Adrenal gland (tissue), 5 donors: ENCODE data around the gene CD300H.

ENCODE experiments used
- POLR2A ChIP-seq, 2 donors: fragments of 450-650 bp; IDR thresholded peaks; one replicate each; pipeline ENCODE4 v1.6.1; 2017; ENCODE audit warnings: antibody characterized with exemption in 2 of 2, mild to moderate bottlenecking in 2 of 2, moderate library complexity in 1 of 2
- TF ChIP-seq, protein P1 (sequence below), 6 experiments: fragments of 450-650 bp in 4 of 6; fragments of 200-600 bp in 2 of 6; sonication (generic) in 1 of 6; IDR thresholded peaks; 1 replicate in 5 of 6; 2 replicates in 1 of 6; pipeline versions ENCODE4 v1.5.1 to v1.8.0; 2016 to 2021; ENCODE audit warnings: antibody characterized with exemption in 6 of 6, mild to moderate bottlenecking in 2 of 6, moderate library complexity in 1 of 6
- donor health status: DM: no; HTN: no; CAD: no.

DNA sequence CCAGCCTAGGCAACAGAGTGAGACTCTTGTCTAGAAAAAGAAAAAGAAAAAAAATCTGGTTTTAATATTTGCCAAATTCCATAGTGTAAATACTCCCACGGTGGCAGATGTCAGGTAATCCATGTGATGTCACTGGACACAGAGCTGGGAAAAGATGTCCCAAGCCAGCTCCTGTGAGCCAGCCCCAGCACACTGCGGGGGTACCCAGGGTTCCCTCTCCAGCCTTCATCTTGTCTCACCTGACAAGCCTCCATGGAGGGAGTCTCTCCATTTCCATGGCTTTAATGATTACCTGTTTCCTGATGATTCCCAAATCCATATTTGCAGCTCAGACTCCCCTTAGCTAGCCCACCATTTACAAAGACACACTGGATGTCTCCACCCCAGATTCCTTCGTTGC is 40.6 kb downstream of the CD300H start:
- TF ChIP-seq, protein P1, sequence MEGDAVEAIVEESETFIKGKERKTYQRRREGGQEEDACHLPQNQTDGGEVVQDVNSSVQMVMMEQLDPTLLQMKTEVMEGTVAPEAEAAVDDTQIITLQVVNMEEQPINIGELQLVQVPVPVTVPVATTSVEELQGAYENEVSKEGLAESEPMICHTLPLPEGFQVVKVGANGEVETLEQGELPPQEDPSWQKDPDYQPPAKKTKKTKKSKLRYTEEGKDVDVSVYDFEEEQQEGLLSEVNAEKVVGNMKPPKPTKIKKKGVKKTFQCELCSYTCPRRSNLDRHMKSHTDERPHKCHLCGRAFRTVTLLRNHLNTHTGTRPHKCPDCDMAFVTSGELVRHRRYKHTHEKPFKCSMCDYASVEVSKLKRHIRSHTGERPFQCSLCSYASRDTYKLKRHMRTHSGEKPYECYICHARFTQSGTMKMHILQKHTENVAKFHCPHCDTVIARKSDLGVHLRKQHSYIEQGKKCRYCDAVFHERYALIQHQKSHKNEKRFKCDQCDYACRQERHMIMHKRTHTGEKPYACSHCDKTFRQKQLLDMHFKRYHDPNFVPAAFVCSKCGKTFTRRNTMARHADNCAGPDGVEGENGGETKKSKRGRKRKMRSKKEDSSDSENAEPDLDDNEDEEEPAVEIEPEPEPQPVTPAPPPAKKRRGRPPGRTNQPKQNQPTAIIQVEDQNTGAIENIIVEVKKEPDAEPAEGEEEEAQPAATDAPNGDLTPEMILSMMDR (IDR thresholded peaks at IDR 0.05) = no peak
- no peak for TF ChIP-seq POLR2A (IDR thresholded peaks at IDR 0.05)
